ENCODE results near the gene FBXO45. TPM values are rescaled to one million over a fixed set of nuclear protein-coding genes. Genes with fewer than 3 reads are reported as not detected.
"Not testable (repeated sequence)": the region's sequence is repeated elsewhere in the genome, so short reads cannot be mapped to it uniquely, and the experiment has no call there.

The FBXO45 gene
- polyA plus RNA-seq, 12 donors: 12.3 to 18.7 (median 15.7) TPM; not detected in 1

- DNase-seq: no peak
These were observed 41.5 kb downstream of the FBXO45 start for GRCh38 chr3:196609805-196610515.

GRCh38 chr3:196611761-196612483, 43.5 kb downstream of the FBXO45 start:
- no peak for DNase-seq

- not testable (repeated sequence) for DNase-seq
These were observed 46.8 kb downstream of the FBXO45 start for GRCh38 chr3:196615234-196615633.

- DNase-seq: no peak
These were observed 48.8 kb downstream of the FBXO45 start for GRCh38 chr3:196617256-196617655.

GRCh38 chr3:196619223-196619622, 50.8 kb downstream of the FBXO45 start:
- no peak for DNase-seq

GRCh38 chr3:196619627-196620026, 51.2 kb downstream of the FBXO45 start:
- DNase-seq: not testable (repeated sequence)

GRCh38 chr3:196620161-196620604, 51.7 kb downstream of the FBXO45 start:
- no peak for DNase-seq

- DNase-seq: no peak
These were observed 52.2 kb downstream of the FBXO45 start for GRCh38 chr3:196620684-196621083.

- no peak for DNase-seq
These were observed 53.2 kb downstream of the FBXO45 start for GRCh38 chr3:196621611-196622010.

- no peak for DNase-seq
These were observed 55.8 kb downstream of the FBXO45 start for GRCh38 chr3:196624067-196624790.

- DNase-seq: no peak
These were observed 56.4 kb downstream of the FBXO45 start for GRCh38 chr3:196624907-196625306.

GRCh38 chr3:196625331-196625730, 56.9 kb downstream of the FBXO45 start:
- no peak for DNase-seq

GRCh38 chr3:196627918-196628231, 59.4 kb downstream of the FBXO45 start:
- no peak for DNase-seq

- DNase-seq: no peak
These were observed 60.8 kb downstream of the FBXO45 start for GRCh38 chr3:196629228-196629627.

GRCh38 chr3:196631682-196632045, 63.2 kb downstream of the FBXO45 start:
- DNase-seq: no peak

- peak; percentile 84 for DNase-seq
These were observed 63.7 kb downstream of the FBXO45 start for GRCh38 chr3:196632046-196632751.

- DNase-seq: no peak
These were observed 65.2 kb downstream of the FBXO45 start for GRCh38 chr3:196633555-196634151.

GRCh38 chr3:196634224-196634623, 65.8 kb downstream of the FBXO45 start:
- no peak for DNase-seq

- no peak for DNase-seq
These were observed 66.4 kb downstream of the FBXO45 start for GRCh38 chr3:196634829-196635228.

- DNase-seq: no peak
These were observed 68.2 kb downstream of the FBXO45 start for GRCh38 chr3:196636369-196637349.

Data from muscle of arm (tissue), 12 donors.